MM.1S (cell line): ENCODE measurements around the gene PRKCD.

Experiments used
- EZH2 ChIP-seq: fragments of 300-600 bp; sonication (generic); optimal IDR thresholded peaks from 2 replicates; pipeline ENCODE3; 2017; ENCODE audit warnings: low read depth, mild to moderate bottlenecking, antibody characterized with exemption, low read length, mixed read lengths
- EZH2phosphoT487 ChIP-seq: fragments of 300-600 bp; sonication (generic); IDR thresholded peaks from 2 replicates; pipeline ENCODE4 v1.6.1; 2018; ENCODE audit warnings: antibody characterized with exemption, low read length
- TF ChIP-seq, protein P1 (sequence below): fragments of 300-600 bp; sonication (generic); IDR thresholded peaks from 2 replicates; pipeline ENCODE4 v1.5.1; 2016; ENCODE audit warnings: antibody characterized with exemption, low read length, mixed read lengths

DNA sequence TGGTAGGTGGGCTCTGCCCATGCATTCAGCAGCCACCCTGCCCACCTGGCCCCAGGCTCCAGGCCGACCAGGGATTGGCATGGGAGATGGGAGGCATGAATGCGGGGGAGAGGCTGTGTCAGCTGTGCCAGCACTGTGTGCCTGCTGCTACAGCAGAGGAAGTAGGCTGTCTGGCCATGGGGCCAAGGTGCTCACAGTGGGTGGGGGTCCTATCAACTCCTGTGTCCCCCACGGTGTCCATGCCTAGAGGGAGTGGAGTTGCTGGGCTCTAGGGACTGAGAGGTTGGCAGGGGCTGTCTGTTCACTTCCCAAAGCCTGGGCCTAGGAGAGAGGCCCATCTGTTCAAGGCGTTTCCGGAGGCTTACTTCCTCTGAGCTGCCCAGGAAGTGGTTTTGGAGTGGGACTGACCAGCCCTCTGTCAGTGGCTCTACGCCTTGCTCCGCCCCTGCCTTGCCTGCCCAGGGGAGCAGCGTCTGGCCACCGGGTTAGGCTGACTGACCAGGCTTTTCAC lies 5.8 kb downstream of the PRKCD start:
- TF ChIP-seq, protein P1, sequence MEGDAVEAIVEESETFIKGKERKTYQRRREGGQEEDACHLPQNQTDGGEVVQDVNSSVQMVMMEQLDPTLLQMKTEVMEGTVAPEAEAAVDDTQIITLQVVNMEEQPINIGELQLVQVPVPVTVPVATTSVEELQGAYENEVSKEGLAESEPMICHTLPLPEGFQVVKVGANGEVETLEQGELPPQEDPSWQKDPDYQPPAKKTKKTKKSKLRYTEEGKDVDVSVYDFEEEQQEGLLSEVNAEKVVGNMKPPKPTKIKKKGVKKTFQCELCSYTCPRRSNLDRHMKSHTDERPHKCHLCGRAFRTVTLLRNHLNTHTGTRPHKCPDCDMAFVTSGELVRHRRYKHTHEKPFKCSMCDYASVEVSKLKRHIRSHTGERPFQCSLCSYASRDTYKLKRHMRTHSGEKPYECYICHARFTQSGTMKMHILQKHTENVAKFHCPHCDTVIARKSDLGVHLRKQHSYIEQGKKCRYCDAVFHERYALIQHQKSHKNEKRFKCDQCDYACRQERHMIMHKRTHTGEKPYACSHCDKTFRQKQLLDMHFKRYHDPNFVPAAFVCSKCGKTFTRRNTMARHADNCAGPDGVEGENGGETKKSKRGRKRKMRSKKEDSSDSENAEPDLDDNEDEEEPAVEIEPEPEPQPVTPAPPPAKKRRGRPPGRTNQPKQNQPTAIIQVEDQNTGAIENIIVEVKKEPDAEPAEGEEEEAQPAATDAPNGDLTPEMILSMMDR = no peak
- TF ChIP-seq EZH2 (no peak), EZH2phosphoT487 (no peak)
